Spinal cord (tissue), 10 donors: ENCODE measurements around the gene PREX1. TPM values are rescaled to one million over a fixed set of nuclear protein-coding genes. Genes with fewer than 3 reads are reported as not detected.
A peak's percentile ranks its signal among the peaks of the same experiment; 100 is the strongest.

Experiments used
- DNase-seq, 6 donors: peaks; one replicate each; pipeline versions ENCODE4 v3.0.0 to v3.0.0-alpha.2; 2013 to 2015; ENCODE audit warnings: low spot score in 6 of 6, low read depth in 4 of 6
- H3K27ac ChIP-seq: one replicate; pipeline ENCODE4 v1.5.1; 2013; ENCODE audit warnings: low read depth, low read length, control low read depth
- H3K27me3 ChIP-seq: one replicate; pipeline ENCODE4 v1.6.1; 2013; ENCODE audit warnings: low read length; ENCODE audit not compliant: control insufficient read depth, insufficient read depth
- H3K36me3 ChIP-seq: one replicate; pipeline ENCODE4 v1.6.1; 2013; ENCODE audit warnings: low read length; ENCODE audit not compliant: control insufficient read depth, insufficient read depth
- H3K4me1 ChIP-seq: one replicate; pipeline ENCODE4 v1.6.1; 2013; ENCODE audit warnings: low read length; ENCODE audit not compliant: control insufficient read depth, insufficient read depth
- H3K4me3 ChIP-seq: one replicate; pipeline ENCODE4 v1.5.1; 2013; ENCODE audit warnings: low read depth, low read length, control low read depth
- H3K9me3 ChIP-seq: one replicate; pipeline ENCODE4 v1.6.1; 2013; ENCODE audit warnings: low read length; ENCODE audit not compliant: control insufficient read depth, insufficient read depth
- WGBS: methylation state at CpG from one replicate; pipeline ENCODE4 v1.1.5; 2013; ENCODE audit warnings: missing lambda C conversion rate; ENCODE audit not compliant: insufficient coverage; 5-methylcytosine and 5-hydroxymethylcytosine counted together
- polyA plus RNA-seq, 2 donors: library from polyadenylated mRNA; unstranded; fragments of 120-200 nt; gene quantifications; one replicate each; pipeline ENCODE4 v1.2.1, GENCODE V29; 2013; ENCODE audit not compliant: insufficient read length in 2 of 2
- total RNA-seq, 2 donors: library from RNA; depleted of rRNA in 1 of 2; stranded (reverse); fragments of 120-200 nt in 1 of 2; fragments of >200 nt in 1 of 2; gene quantifications; one replicate each; pipeline versions ENCODE4 v1.2.3 to v1.2.4, GENCODE V29; 2013 to 2014
- donor health status: healthy.

Gene PREX1
- total and polyA plus RNA-seq, 4 donors, result 46.7 to 99.1 (median 72.9) TPM

DNA sequence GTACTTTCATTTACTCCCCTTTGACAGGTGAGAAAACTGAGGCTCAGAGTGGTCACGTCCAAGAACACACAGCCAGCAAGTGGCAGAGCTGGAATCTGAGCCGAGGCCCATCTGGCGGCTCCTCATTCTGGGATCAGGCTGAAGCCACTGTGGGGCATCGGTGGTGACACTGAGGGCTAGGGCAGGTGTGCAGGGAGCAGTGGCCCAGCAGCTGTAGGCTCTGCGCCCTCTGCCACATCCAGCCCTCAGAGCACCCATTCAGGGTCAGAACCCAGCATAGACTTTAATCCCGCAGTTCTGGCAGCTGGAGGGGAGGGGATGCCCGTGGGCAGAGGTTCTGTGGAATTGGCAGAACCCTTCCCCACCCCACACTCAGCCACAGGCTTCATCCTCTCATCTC, 210.3 kb downstream of the PREX1 start:
- no peak for DNase-seq
- H3K4me3 ChIP-seq, result no peak overlapping the region
- WGBS, result 100% methylated on average over 3 of the region's 7 CpGs
- no peak overlapping the region for H3K27ac ChIP-seq
- H3K27me3 ChIP-seq, result peaks cover under 1% of the 10 kb centered on the region
- no peaks in the 10 kb centered on the region for H3K9me3 ChIP-seq
- H3K4me1 ChIP-seq, result peaks cover 31% of the 10 kb centered on the region
- H3K36me3 ChIP-seq, result peaks cover 5% of the 10 kb centered on the region

DNA sequence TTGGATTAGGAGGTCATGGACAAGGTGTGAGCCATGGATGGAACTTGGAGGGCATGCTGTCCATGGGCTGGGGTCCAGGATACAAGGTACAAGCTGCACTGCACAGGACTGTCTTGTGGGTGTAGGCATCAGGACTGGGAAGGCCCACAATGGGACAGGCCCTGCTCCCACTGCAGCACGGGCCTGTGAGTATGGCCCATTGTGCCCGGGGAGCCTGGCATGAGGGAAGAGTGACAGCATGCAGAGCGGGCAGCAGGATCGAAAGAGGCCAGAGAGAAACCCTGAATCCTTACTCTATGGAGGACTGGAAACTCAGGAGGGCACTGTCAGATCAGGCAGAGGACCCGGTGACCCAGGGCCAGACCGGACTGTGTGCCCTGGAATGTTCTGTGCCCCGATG, 211.3 kb downstream of the PREX1 start:
- DNase-seq, result no peak
- peaks cover 3% of the 10 kb centered on the region for H3K27me3 ChIP-seq
- no peaks in the 10 kb centered on the region for H3K9me3 ChIP-seq
- WGBS, result 95% methylated on average over 7 of the region's 7 CpGs
- no peak overlapping the region for H3K27ac ChIP-seq
- no peak overlapping the region for H3K4me3 ChIP-seq
- H3K4me1 ChIP-seq, result peaks cover 28% of the 10 kb centered on the region
- H3K36me3 ChIP-seq, result no peaks in the 10 kb centered on the region

DNA sequence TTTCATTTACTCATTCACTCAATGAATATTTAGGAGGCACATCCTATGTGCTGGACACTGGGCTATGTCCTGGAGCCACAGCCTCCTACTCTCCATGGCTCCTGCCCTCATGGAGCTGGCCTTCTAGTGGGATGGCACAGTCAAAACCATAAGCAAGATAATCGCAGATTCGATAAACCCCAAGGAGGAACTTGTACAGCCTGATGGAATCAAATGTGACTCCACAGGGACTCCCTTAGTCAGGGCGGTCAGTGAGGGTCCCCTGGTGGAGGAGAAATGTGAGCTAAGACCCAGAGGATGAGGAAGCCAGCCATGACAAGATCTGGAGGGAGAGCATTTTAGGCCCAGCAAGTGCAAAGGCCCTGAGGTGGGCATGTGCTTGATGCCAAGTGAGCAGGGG, 211.9 kb downstream of the PREX1 start:
- no peak overlapping the region for H3K27ac ChIP-seq
- H3K36me3 ChIP-seq, result no peaks in the 10 kb centered on the region
- H3K9me3 ChIP-seq, result no peaks in the 10 kb centered on the region
- no peak overlapping the region for H3K4me3 ChIP-seq
- WGBS, result 100% methylated on average over 3 of the region's 3 CpGs
- H3K4me1 ChIP-seq, result peaks cover 22% of the 10 kb centered on the region
- DNase-seq, result no peak
- peaks cover 3% of the 10 kb centered on the region for H3K27me3 ChIP-seq

DNA sequence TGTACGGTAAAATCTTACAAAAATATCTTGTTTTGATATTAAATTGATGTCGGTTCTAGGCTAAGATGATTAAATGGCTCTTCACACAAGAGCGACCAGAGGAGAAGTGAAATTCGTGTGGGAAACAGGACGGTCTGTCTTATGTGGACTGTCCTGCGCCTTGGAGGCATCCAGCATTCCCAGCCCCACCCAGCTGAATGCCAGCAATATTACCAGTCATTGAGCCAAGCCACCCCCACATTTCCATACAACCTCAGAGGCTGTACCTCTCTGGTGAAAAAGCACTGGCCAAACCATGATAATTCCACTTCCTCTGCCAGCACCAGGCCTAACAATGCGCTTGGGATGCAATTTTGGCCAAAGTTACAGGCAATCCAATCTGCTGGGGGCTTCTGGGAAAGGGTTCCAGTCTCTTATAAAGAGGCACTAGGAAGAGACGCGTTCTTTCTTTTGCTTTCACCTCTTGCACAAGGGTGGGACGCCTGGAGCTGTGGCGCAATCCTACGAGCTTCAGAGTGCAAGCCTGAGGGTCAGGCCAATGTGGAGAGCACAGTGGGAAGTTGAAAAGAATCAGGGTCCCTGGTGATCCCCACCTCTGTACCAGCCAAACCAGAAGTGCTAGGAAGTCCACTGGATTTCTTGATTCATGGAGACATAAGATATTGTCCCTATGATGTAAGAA, 213.1 kb downstream of the PREX1 start:
- H3K4me3 ChIP-seq, result no peak overlapping the region
- H3K27me3 ChIP-seq, result peaks cover 3% of the 10 kb centered on the region
- peaks cover 12% of the 10 kb centered on the region for H3K4me1 ChIP-seq
- H3K36me3 ChIP-seq, result no peaks in the 10 kb centered on the region
- no peaks in the 10 kb centered on the region for H3K9me3 ChIP-seq
- no peak for DNase-seq
- H3K27ac ChIP-seq, result no peak overlapping the region
- 93% methylated on average over 9 of the region's 12 CpGs for WGBS

DNA sequence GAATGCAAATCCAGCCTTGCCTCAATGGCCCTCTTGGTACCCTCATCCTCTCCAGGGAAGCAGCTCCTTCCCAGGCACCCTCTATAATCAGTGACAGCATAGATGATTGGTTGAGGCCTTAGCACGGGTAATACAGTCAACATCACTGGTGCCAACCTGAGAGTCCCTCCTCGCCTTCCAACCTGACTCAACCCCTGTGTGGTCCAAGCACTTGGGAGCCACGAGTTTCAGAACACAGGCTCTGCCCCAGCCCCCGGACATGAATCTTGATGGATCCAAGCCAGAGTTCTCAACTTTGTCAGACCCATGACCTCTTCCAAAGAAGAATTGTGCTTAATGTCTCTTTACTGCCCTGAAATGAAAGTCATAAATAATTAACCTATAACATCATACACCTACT, 213.9 kb downstream of the PREX1 start:
- H3K4me3 ChIP-seq, result no peak overlapping the region
- no peak overlapping the region for H3K27ac ChIP-seq
- peaks cover 5% of the 10 kb centered on the region for H3K4me1 ChIP-seq
- WGBS, result 69% methylated on average over 4 of the region's 4 CpGs
- H3K36me3 ChIP-seq, result no peaks in the 10 kb centered on the region
- peaks cover 3% of the 10 kb centered on the region for H3K27me3 ChIP-seq
- no peak for DNase-seq
- H3K9me3 ChIP-seq, result no peaks in the 10 kb centered on the region

DNA sequence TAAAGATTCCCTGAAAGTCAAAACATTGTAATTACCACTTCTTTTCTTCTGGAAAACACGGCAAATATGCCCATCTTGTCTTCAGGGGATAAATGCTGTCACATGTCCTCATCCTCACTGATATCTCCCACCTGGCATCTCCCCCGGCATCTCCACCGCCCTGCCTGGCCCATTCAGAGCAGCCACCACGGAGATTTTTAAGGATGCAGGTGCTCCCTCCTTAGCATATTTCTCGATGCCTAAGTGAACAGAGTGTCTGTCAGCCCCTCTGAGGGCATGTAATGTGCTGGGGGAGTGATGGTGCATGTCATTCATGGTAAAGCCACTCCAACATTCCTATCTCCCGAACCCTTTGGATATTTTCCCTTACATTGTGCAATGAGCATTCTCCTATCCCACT, 215.5 kb downstream of the PREX1 start:
- DNase-seq, result no peak

DNA sequence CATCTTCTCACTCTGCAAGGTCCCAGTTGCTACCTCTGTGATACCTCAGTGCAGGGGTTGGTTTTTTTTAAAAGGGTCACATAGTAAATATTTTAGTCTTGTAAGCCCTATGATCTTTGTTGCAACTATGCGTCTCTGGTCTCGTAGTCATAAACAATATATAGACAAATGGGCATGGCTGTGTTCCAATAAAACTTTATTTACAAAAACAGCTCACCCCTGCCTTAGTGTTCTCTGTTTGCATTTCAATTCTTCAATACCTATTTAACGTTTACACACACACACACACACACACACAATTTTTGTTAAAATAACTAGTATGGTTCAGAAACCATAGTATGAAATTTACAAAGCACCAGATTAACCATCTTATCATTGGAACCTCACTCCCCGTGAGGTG, 216.8 kb downstream of the PREX1 start:
- peaks cover 8% of the 10 kb centered on the region for H3K4me1 ChIP-seq
- H3K9me3 ChIP-seq, result no peaks in the 10 kb centered on the region
- no peak overlapping the region for H3K27ac ChIP-seq
- H3K27me3 ChIP-seq, result peaks cover 3% of the 10 kb centered on the region
- no peak for DNase-seq
- no peaks in the 10 kb centered on the region for H3K36me3 ChIP-seq
- no CpG with 5 or more reads among the region's 4 CpGs for WGBS
- H3K4me3 ChIP-seq, result no peak overlapping the region

More for the DNA sequence above, 215.5 kb downstream of the PREX1 start:
- no peaks in the 10 kb centered on the region for H3K36me3 ChIP-seq
- no peak overlapping the region for H3K27ac ChIP-seq
- no peak overlapping the region for H3K4me3 ChIP-seq
- peaks cover 5% of the 10 kb centered on the region for H3K4me1 ChIP-seq
- 79% methylated on average over 3 of the region's 6 CpGs for WGBS
- peaks cover 3% of the 10 kb centered on the region for H3K27me3 ChIP-seq
- no peaks in the 10 kb centered on the region for H3K9me3 ChIP-seq

DNA sequence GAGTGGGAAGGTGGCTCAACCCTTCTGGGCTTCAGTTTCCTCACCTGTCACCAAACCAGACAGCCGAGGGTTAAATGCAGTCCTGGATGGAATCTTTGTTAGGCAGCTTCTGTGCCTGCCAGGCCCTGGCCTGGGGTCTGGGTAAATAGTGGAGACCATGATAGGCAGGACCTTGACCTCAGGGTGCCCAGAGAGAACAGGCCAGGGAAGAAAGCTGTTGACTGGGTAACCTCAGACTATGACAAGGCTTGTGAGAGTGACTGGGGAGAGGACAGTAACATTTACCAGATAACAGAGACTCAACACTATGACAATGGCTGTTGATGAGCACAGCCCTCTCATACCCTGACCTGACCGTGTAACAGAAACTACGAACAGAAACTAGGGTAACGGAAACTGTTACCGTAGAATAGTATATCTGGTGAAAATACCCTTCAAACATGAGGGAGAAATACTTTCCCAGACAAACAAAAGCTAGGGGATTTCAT, 218.3 kb downstream of the PREX1 start:
- WGBS, result 71% methylated on average over 1 of the region's 5 CpGs
- no peaks in the 10 kb centered on the region for H3K36me3 ChIP-seq
- H3K27ac ChIP-seq, result no peak overlapping the region
- DNase-seq, result no peak
- peaks cover 8% of the 10 kb centered on the region for H3K4me1 ChIP-seq
- no peaks in the 10 kb centered on the region for H3K9me3 ChIP-seq
- no peak overlapping the region for H3K4me3 ChIP-seq
- peaks cover 5% of the 10 kb centered on the region for H3K27me3 ChIP-seq

DNA sequence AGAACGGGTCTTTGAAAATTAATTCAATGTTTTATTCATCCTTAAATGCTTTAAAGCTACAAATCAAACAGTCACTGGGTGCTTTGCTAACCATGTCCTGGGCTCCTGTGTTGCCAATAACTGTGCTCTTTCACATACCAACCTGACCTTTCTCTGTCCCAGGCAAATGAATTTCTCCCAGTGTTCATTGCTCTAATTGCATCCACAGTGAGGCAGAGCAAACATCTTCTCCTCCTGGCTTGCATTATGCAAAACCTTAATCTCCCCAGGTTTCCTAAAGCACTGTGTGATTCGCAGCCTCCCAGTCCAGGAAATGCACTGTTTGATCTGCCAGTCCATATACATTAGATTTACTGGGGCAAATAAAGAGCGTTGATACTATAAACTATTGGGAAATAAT, 219.0 kb downstream of the PREX1 start:
- Histone ChIP-seq H3K4me3 (no peak overlapping the region), H3K9me3 (no peaks in the 10 kb centered on the region), H3K27ac (no peak overlapping the region), H3K4me1 (peaks cover 8% of the 10 kb centered on the region), H3K27me3 (peaks cover 5% of the 10 kb centered on the region), H3K36me3 (no peaks in the 10 kb centered on the region)
- WGBS, result 75% methylated on average over 1 of the region's 3 CpGs
- DNase-seq, result peak in 1 of 6 donors; percentile 55

DNA sequence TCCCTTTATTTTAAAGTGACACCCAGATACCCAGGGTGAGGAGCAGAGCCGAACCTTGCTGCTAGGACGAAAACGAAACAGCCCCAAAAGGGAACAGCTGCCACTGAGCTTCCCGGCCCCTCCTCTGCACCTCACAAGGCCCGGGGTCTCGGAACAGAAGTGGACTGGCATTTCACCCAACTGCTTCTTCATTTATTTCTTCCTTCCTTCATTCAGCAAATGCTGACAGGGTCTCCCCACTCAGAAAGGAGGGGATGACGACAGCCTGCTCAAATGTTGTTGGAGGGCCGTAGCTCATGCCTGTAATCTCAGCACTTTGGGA, 220.3 kb downstream of the PREX1 start:
- Histone ChIP-seq H3K27me3 (peaks cover 5% of the 10 kb centered on the region), H3K4me3 (no peak overlapping the region), H3K27ac (no peak overlapping the region), H3K4me1 (peaks cover 8% of the 10 kb centered on the region), H3K36me3 (no peaks in the 10 kb centered on the region), H3K9me3 (peaks cover 2% of the 10 kb centered on the region)
- WGBS, result 90% methylated on average over 2 of the region's 8 CpGs
- no peak for DNase-seq
